Gastrocnemius medialis (tissue), 4 donors: ENCODE measurements around the gene RPL19. TPM values are rescaled to one million over a fixed set of nuclear protein-coding genes. Genes with fewer than 3 reads are reported as not detected.

Source experiments
- ATAC-seq, 2 donors: fragments of 150-250 bp; one replicate each; pipeline ENCODE4 v1.9.1; 2016
- DNase-seq, 2 donors: peaks; one replicate each; pipeline ENCODE4 v3.0.0-alpha.2; 2019
- H3K27ac ChIP-seq, 4 donors: fragments of 200-600 bp; sonication (generic); 1 replicate in 1 of 4; 2 replicates in 3 of 4; pipeline ENCODE4 v1.5.1; 2016 to 2018; ENCODE audit warnings: mild to moderate bottlenecking in 2 of 4, moderate library complexity in 1 of 4
- H3K27me3 ChIP-seq, 3 donors: fragments of 200-600 bp; sonication (generic) in 2 of 3; 1 replicate in 1 of 3; 2 replicates in 2 of 3; pipeline versions ENCODE4 v1.5.1 to v1.6.0; 2016 to 2019; ENCODE audit warnings: mild to moderate bottlenecking in 1 of 3, moderate library complexity in 1 of 3
- H3K36me3 ChIP-seq, 2 donors: fragments of 200-600 bp; sonication (generic) in 1 of 2; one replicate each; pipeline ENCODE4 v1.5.1; 2017 to 2018
- H3K4me1 ChIP-seq, 2 donors: fragments of 200-600 bp; sonication (generic) in 1 of 2; one replicate each; pipeline ENCODE4 v1.5.1; 2016 to 2017; ENCODE audit warnings: mild to moderate bottlenecking in 2 of 2
- H3K4me3 ChIP-seq, 4 donors: fragments of 200-600 bp; sonication (generic) in 3 of 4; 1 replicate in 1 of 4; 2 replicates in 3 of 4; pipeline ENCODE4 v1.5.1; 2016 to 2019; ENCODE audit warnings: mild to moderate bottlenecking in 2 of 4
- H3K9me3 ChIP-seq, 3 donors: fragments of 200-600 bp; sonication (generic) in 2 of 3; 1 replicate in 1 of 3; 2 replicates in 2 of 3; pipeline ENCODE4 v1.5.1; 2016 to 2019
- POLR2A ChIP-seq, 2 donors: fragments of 450-650 bp; IDR thresholded peaks; one replicate each; pipeline ENCODE4 v1.6.1; 2017; ENCODE audit warnings: antibody characterized with exemption in 2 of 2, mild to moderate bottlenecking in 2 of 2, moderate library complexity in 2 of 2
- in situ Hi-C, 4 donors: fragments of 200-750 bp; cut with MboI; loops; one replicate each; pipeline versions ENCODE4 v1.15.0 to v1.8.0; 2017; ENCODE audit warnings: low sequenced_read_pairs in 4 of 4
- intact Hi-C: fragments of 100-400 bp; cut with DNase I; formaldehyde crosslinking; loops from one replicate; pipeline ENCODE4 v1.15.1; 2023; ENCODE audit warnings: low total_unique reads
- total RNA-seq, 4 donors: library from RNA; depleted of rRNA; stranded (reverse); fragments of >200 nt; gene quantifications; one replicate each; pipeline versions ENCODE4 v1.1.0 to v1.2.3, GENCODE V29; 2016
- TF ChIP-seq, protein P1 (sequence below), 5 experiments: fragments of 450-650 bp in 3 of 5; fragments of 200-600 bp in 2 of 5; sonication (generic) in 2 of 5; IDR thresholded peaks in 4 of 5; conservative IDR thresholded peaks in 1 of 5; 1 replicate in 4 of 5; 2 replicates in 1 of 5; pipeline ENCODE4 v1.5.1; 2016 to 2019; ENCODE audit warnings: antibody characterized with exemption in 5 of 5, mild to moderate bottlenecking in 3 of 5, moderate library complexity in 3 of 5

RPL19 gene
- total RNA-seq, 4 donors from 2014 or later, result 1,960 to 2,584 (median 2,358) TPM

DNA sequence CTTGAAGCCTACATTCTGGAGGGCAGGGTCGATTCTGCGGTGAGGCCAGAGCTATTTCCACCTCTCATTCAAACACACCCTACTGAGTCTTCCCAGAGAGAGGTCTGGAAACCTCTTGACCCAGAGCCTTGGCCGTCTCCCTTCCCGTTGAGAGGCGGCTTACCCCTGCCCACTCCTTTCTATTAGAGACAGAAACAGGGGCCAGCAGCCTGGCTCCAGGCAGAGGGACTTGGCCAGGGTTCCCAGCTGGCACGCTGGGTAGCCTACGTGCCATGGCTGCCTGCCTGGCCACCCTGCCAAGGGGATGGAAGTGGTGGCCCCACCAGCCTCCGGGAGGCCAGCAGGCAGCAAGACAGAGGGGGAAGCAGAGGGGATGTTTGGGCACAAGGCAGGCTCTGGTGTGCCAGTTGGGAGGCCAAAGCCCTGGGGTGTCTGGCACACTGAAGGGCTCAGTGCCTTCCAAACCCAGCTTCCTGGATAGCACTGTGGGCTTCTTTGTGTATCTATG, 19.6 kb downstream of the RPL19 start:
- no peak overlapping the region for H3K4me3 ChIP-seq
- H3K9me3 ChIP-seq, result no peaks in the 10 kb centered on the region
- in situ Hi-C loops (no loop called here), intact Hi-C loops (no loop called here)
- no peak for DNase-seq
- ATAC-seq, result peak; percentile 27 to 42
- H3K36me3 ChIP-seq, result no peaks in the 10 kb centered on the region
- no peak for TF ChIP-seq POLR2A (IDR thresholded peaks at IDR 0.05)
- TF ChIP-seq, protein P1, sequence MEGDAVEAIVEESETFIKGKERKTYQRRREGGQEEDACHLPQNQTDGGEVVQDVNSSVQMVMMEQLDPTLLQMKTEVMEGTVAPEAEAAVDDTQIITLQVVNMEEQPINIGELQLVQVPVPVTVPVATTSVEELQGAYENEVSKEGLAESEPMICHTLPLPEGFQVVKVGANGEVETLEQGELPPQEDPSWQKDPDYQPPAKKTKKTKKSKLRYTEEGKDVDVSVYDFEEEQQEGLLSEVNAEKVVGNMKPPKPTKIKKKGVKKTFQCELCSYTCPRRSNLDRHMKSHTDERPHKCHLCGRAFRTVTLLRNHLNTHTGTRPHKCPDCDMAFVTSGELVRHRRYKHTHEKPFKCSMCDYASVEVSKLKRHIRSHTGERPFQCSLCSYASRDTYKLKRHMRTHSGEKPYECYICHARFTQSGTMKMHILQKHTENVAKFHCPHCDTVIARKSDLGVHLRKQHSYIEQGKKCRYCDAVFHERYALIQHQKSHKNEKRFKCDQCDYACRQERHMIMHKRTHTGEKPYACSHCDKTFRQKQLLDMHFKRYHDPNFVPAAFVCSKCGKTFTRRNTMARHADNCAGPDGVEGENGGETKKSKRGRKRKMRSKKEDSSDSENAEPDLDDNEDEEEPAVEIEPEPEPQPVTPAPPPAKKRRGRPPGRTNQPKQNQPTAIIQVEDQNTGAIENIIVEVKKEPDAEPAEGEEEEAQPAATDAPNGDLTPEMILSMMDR (IDR thresholded peaks at IDR 0.05 in 4 of 5, conservative IDR thresholded peaks at IDR 0.05 in 1 of 5), result no peak
- H3K27ac ChIP-seq, result peak overlapping the region; percentile 59 to 72 (median 65)
- peaks cover 12 to 13% of the 10 kb centered on the region in 2 donors for H3K4me1 ChIP-seq
- peaks cover 0 to 5% (median 1%) of the 10 kb centered on the region in 3 donors for H3K27me3 ChIP-seq

DNA sequence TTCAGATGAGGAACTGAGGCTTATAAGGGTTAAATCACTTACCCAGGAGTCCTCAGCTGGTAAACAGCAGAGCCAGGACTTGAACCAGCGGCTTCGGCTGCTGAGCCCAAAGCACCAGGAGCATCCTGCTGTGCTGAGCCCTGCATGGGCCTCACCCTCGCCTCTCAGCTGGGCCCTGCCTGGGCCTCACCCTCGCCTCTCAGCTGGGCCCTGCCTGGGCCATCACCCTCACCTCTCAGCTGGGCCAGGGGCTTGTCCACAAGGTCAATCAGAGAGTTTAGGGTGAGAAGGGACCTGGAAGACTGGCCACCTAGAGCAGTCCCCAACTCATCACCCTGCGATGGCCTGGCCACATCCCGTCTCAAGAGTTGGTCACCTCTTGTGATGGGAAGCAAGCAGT, 21.5 kb downstream of the RPL19 start:
- in situ Hi-C loops, result no loop called here
- intact Hi-C loops, result no loop called here
- Histone ChIP-seq H3K4me1 (peaks cover 21 to 24% of the 10 kb centered on the region in 2 donors), H3K9me3 (no peaks in the 10 kb centered on the region), H3K27ac (no peak overlapping the region), H3K36me3 (no peaks in the 10 kb centered on the region), H3K27me3 (peaks cover 12 to 23% (median 16%) of the 10 kb centered on the region in 3 donors), H3K4me3 (no peak overlapping the region)
- DNase-seq, result no peak
- TF ChIP-seq, protein P1 (IDR thresholded peaks at IDR 0.05 in 4 of 5, conservative IDR thresholded peaks at IDR 0.05 in 1 of 5), result no peak
- no peak for TF ChIP-seq POLR2A (IDR thresholded peaks at IDR 0.05)
- no peak for ATAC-seq

DNA sequence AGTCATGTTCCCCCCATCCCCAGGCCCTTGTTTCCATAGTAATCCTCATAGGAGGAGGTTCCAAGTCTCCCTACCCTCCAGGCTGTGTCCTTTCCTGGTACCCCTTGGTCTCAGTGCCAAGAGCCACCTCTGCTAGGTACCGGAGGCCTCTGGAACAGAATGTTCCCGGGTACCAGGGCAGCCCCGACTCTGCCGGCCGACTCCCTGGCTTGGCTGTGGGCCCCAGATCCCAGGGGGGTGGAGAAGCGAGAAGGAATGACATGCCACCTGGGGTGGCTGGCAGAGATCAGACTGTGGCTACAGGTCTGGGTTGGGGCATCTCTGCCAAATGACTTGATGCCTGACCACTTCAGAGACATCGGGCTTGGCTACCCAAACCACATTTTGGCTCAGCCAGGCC, 22.1 kb downstream of the RPL19 start:
- in situ Hi-C loops, result no loop called here

DNA sequence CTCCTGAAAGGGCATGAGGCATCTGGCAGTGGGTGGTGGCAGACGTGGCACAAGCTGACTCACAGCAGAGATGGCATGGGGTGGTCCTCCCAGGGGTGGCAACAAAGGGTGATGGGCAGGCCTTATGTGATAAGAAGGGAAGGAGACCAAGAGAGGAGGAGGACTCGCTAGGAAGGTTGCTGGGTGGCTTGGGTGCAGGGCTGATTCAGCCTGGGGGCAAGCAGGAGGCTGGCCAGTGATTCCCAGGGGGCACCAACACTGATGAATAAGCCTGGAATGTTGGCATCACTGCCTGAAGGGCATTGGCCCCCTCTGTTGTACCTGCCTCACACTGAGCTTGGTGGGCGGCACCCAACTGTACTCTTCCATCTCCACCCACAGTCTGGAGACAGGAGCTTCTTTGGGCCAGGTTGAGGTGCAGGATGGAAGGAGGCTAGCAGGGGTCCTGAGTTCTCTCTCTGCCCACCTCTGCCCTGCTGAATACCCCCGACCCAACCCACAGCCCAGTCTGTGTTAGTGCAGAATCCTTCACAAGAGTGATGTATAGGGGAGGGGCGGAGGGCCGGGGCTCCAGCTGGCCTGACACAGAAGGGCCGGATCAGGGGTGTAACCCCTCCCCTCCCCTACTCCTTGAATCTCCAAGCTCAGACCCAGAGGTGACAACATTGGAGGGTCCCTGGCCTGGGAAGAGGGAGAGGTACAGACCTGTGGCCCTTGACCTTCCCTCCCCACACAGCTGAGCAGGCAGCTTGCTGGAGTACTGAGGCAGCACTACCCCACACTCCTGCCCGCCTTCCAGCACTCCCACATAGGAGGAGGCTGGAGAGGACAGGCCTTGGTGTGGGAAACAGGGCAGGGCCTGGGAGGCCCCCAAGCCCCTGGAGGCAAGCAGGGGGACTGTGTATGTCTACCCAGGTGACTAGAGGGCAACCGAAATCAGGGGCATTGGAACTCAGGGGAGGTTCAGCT, 23.1 kb downstream of the RPL19 start:
- in situ Hi-C loops, result no loop called here
- H3K36me3 ChIP-seq, result no peaks in the 10 kb centered on the region
- intact Hi-C loops, result no loop called here
- no peak overlapping the region for H3K27ac ChIP-seq
- peaks cover 34% of the 10 kb centered on the region in 2 donors for H3K4me1 ChIP-seq
- H3K4me3 ChIP-seq, result no peak overlapping the region
- H3K27me3 ChIP-seq, result peaks cover 12 to 23% (median 16%) of the 10 kb centered on the region in 3 donors
- ATAC-seq (no peak), DNase-seq (no peak)
- TF ChIP-seq POLR2A (IDR thresholded peaks at IDR 0.05), result no peak
- TF ChIP-seq, protein P1 (IDR thresholded peaks at IDR 0.05 in 4 of 5, conservative IDR thresholded peaks at IDR 0.05 in 1 of 5), result no peak
- no peaks in the 10 kb centered on the region for H3K9me3 ChIP-seq

More for the DNA sequence above, 22.1 kb downstream of the RPL19 start:
- Histone ChIP-seq H3K9me3 (no peaks in the 10 kb centered on the region), H3K27ac (no peak overlapping the region), H3K36me3 (no peaks in the 10 kb centered on the region), H3K27me3 (peaks cover 12 to 23% (median 16%) of the 10 kb centered on the region in 3 donors), H3K4me3 (no peak overlapping the region), H3K4me1 (peaks cover 24 to 26% of the 10 kb centered on the region in 2 donors)
- intact Hi-C loops, result no loop called here
- DNase-seq (no peak), ATAC-seq (no peak)
- TF ChIP-seq POLR2A (IDR thresholded peaks at IDR 0.05), result no peak
- TF ChIP-seq, protein P1 (IDR thresholded peaks at IDR 0.05 in 4 of 5, conservative IDR thresholded peaks at IDR 0.05 in 1 of 5), result no peak
